ENCODE measurements around the gene GPR171.

Gene GPR171

DNA sequence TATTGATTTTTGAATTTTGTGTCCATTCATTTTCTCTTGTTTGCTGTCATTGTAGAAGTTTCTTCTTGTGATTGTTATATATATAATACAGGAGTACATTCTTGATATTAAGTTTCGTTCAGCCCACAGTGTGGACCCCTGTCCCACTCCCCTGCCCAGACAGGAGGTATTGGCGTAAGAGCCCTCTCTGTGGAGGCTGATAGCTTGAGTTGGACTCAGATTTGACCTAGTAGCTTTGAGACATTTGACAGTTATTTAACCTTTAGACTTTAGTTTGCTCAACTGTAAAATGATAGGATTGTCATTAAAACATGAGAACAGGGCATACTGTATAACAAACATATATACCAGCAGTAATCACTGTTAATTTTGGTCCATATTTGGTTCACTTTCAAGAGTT lies 27.1 kb downstream of the GPR171 start:
- no peak for DNase-seq (ENCODE audit: low read depth in 2 of 2)

- DNase-seq (ENCODE audit: low read depth in 2 of 2), result no peak
Measured at GRCh38 chr3:151174351-151174750, 28.7 kb downstream of the GPR171 start.

GRCh38 chr3:151171145-151171757 lies 31.8 kb downstream of the GPR171 start:
- DNase-seq (ENCODE audit: low read depth in 2 of 2), result no peak

- DNase-seq (ENCODE audit: low read depth in 2 of 2), result peak; percentile 15 to 52
Measured at GRCh38 chr3:151169948-151170679, 32.9 kb downstream of the GPR171 start.

DNA sequence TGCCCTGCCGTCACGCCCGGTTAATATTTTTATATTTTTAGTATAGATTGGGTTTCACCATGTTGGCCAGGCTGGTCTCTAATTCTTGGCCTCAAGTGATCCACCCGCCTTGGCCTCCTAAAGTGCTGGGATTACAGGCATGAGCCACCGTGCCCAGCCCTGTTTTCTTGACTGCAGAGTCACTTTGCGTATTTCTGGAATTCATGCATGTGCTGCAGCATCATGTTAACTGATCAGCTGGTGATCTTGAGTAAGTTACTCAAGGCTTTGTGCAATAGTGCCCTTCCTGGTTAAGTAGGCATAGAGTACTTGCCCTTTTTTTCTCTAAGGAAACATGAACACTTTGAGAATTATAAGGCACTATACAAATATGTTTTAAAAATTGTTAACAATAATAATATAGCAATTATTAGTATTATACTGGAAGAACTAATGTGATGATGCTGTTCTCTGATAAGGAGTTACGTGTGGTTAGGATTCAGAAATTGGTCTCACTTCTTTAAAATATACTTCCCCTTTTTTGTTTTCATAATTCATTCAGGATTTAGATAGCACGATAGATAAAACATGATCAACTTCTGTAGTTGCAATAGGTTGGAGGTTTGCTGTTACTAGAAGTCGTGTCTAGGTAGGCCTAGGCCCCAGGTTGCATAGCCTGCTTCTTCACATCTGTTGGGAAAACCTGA lies 33.6 kb downstream of the GPR171 start:
- no peak for DNase-seq (ENCODE audit: low read depth in 2 of 2)

GRCh38 chr3:151168269-151169094 lies 34.5 kb downstream of the GPR171 start:
- DNase-seq (ENCODE audit: low read depth in 2 of 2), result peak; percentile 67 to 79

DNA sequence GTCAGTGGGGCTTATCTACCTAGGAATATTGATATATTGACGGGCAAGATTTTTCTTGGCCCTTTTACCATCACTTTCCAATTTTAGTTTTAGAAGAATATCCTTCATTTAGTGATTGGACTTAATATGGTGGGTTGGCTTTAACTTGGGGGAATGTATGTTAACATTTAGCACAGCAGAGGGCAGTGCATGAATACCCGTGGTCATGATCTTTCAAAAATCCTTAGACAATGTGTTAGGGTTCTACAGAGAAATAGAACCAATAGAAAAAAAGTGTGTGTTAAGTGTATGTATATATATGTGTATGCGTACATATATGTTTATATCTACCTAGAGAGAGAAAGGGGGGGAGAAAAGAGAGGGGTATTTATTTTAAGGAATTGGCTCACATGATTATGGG lies 36.9 kb downstream of the GPR171 start:
- no peak for DNase-seq (ENCODE audit: low read depth in 2 of 2)

DNA sequence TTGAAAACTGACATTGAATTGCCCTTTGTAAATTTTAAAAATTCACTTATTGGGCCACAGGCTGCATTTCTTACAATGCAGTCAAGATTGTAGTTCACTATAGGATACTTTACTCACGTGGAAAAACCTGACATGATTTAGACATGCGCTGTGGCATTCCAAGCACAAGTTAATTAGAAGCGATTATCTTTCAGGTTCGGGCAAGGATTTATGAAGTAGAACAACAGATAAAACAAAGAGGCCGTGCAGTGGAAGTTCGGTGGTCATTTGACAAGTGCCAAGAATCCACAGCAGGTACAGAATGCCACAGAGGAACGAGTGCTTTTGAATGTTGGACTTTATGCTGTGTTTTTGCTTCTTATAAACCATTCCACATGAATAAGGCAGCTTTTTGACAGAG lies 37.8 kb downstream of the GPR171 start:
- DNase-seq (ENCODE audit: low read depth in 2 of 2), result no peak

DNA sequence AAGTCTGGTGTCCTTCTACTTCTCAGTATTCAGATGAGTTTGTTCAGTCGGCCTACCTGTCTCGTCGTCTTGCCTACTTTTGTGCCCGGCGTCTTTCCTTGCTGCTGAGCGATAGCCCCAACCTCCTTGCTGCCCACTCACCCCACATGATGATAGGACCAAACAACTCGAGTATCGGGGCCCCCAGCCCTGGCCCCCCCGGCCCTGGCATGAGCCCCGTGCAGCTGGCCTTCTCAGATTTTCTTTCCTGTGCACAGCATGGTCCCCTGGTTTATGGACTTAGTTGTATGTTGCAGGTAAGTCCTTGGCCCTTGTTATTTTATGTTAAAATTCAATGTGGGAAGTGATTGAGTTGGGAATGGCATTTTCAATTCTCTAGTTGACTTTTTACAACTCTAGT lies 43.2 kb downstream of the GPR171 start:
- DNase-seq (ENCODE audit: low read depth in 2 of 2), result no peak

DNA sequence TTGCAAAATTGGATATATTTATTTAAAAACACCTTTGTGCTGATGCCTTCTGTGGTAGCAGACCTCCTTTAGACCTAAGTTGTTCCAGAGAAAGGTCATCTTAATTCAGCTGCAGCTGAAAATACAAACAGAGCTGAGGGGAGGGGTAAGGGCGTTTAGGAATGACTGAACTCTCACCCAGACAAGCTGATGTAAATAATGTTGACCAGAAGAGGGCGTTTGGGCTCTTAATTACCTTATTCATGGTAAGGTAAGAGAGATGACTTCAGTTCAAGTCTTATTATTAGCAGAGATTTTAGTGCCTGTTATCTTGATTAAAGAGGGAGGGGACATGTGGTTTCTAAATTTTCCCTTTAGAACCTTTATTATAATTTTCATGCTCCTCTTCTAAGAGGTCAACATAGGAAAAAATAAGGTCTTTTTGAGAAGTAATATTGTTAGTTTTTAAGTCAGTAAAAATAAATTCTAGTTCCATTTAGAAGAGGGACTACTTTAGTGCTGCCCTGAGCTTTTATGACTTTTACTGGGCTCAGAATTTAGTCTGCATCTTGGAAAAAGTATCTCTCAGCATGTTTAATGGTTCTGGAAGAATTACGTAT lies 46.3 kb downstream of the GPR171 start:
- no peak for DNase-seq (ENCODE audit: low read depth in 2 of 2)

DNA sequence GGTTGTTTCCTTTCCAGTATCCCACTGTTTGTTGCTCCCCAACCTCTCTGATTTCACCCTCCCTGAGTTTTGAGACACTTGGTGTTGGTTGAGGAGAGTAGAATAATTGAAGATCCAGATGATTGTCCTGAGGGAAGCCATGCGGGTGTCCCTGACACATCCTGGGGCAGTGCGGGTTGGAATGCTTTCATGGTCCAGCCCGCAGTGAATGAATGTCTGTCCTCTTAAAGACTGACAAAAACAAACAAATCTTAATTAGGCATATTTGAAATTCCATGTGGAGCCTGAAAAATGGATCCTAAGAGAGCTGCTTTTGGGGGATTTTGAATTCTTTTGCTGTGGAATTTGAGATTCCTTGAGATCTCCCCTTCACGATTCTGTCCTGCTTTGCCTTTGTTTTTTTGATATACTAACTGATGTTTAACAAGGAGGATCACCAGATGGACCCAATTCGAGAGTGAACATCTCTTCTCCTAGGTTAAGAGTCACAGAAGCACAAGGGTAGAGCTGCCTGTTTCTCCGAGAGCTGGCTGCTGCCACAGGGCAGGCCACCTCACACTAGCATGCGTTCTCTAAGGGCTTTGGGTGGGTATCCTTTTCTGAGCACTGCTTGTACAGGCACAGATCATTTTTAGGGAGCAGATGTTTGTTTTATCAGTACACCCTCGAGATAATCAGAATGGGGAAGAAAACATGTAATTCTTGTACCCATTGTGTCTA lies 47.4 kb downstream of the GPR171 start:
- no peak for DNase-seq (ENCODE audit: low read depth in 2 of 2)

- no peak for DNase-seq (ENCODE audit: low read depth in 2 of 2)
Measured at GRCh38 chr3:151154566-151154965, 48.5 kb downstream of the GPR171 start.

- no peak for DNase-seq (ENCODE audit: low read depth in 2 of 2)
Measured at GRCh38 chr3:151152455-151153079, 50.4 kb downstream of the GPR171 start.

All from stimulated activated CD8-positive, alpha-beta memory T cell treated with anti-CD3 and anti-CD28 coated beads, Interleukin-2, amount 100 ng/mL, for 48 hours (primary cell).